Prostate gland (tissue), 2 donors: ENCODE data around the gene VIPR2.

ENCODE experiments used
- CTCF ChIP-seq, 4 experiments: fragments of 200-600 bp in 2 of 4; fragments of 450-650 bp in 2 of 4; sonication (generic) in 2 of 4; IDR thresholded peaks; 1 replicate in 3 of 4; 2 replicates in 1 of 4; pipeline ENCODE4 v1.5.1; 2016 to 2019; ENCODE audit warnings: antibody characterized with exemption in 4 of 4, mild to moderate bottlenecking in 2 of 4, moderate library complexity in 2 of 4
- POLR2AphosphoS5 ChIP-seq: sonication (generic); formaldehyde crosslinking; IDR thresholded peaks from one replicate; pipeline ENCODE4 v1.6.1; 2017; ENCODE audit warnings: antibody characterized with exemption

GRCh38 chr7:159035571-159036073 lies 109.0 kb downstream of the VIPR2 start:
- TF ChIP-seq CTCF (IDR thresholded peaks at IDR 0.05) (no peak), POLR2AphosphoS5 (no peak)
